Activated CD8-positive, alpha-beta T cell treated with anti-CD3 and anti-CD28 coated beads for 36 hours (primary cell): ENCODE data around the gene PCDH9. TPM values are rescaled to one million over a fixed set of nuclear protein-coding genes. Genes with fewer than 3 reads are reported as not detected.

Experiments
- ATAC-seq: fragments of 200-7000 bp; cut with Tn5 transposase; one replicate; pipeline ENCODE4 v1.10.0; 2021; ENCODE audit warnings: mild to moderate bottlenecking, moderate library complexity
- CTCF ChIA-PET: fragments of 350-600 bp; sonication (Branson Sonifier 250); formaldehyde crosslinking; loops from one replicate; lab custom pipeline; 2021; ENCODE audit warnings: antibody characterized with exemption; lab: Charles Lee
- POLR2A ChIA-PET: fragments of 350-600 bp; sonication (Branson Sonifier 250); formaldehyde crosslinking; loops from one replicate; lab custom pipeline; 2021; ENCODE audit warnings: antibody characterized with exemption; lab: Charles Lee
- DNase-seq: peaks from one replicate; pipeline ENCODE4 v3.0.0-alpha.2; 2020
- H3K27ac Mint-ChIP-seq: one replicate; pipeline ENCODE4 v1.8.0; 2021; ENCODE audit warnings: mild to moderate bottlenecking, mixed read lengths
- H3K27me3 Mint-ChIP-seq: one replicate; pipeline ENCODE4 v1.8.0; 2021; ENCODE audit warnings: mixed read lengths
- H3K36me3 Mint-ChIP-seq: one replicate; pipeline ENCODE4 v1.8.0; 2021; ENCODE audit warnings: low read depth, mixed read lengths
- H3K4me1 Mint-ChIP-seq: one replicate; pipeline ENCODE4 v1.8.0; 2021; ENCODE audit warnings: low read depth, mixed read lengths
- H3K4me3 Mint-ChIP-seq: one replicate; pipeline ENCODE4 v1.8.0; 2021; ENCODE audit warnings: mild to moderate bottlenecking, moderate library complexity, mixed read lengths
- H3K9me3 Mint-ChIP-seq: one replicate; pipeline ENCODE4 v1.8.0; 2021; ENCODE audit warnings: mixed read lengths
- CTCF ChIP-seq: fragments of 200-600 bp; IDR thresholded peaks from one replicate; pipeline ENCODE4 v1.8.0; 2022; ENCODE audit warnings: antibody characterized with exemption, mild to moderate bottlenecking
- intact Hi-C: fragments of 100-400 bp; cut with micrococcal nuclease; formaldehyde crosslinking; loops from one replicate; pipeline ENCODE4 v1.10.0; 2022
- total RNA-seq, 2 experiments: library from RNA; stranded (reverse); gene quantifications; one replicate each; pipeline ENCODE4 v1.2.3, GENCODE V29; 2021

The PCDH9 gene
- total RNA-seq, 2 experiments from 2014 or later = 0.04 to 0.14 TPM

DNA sequence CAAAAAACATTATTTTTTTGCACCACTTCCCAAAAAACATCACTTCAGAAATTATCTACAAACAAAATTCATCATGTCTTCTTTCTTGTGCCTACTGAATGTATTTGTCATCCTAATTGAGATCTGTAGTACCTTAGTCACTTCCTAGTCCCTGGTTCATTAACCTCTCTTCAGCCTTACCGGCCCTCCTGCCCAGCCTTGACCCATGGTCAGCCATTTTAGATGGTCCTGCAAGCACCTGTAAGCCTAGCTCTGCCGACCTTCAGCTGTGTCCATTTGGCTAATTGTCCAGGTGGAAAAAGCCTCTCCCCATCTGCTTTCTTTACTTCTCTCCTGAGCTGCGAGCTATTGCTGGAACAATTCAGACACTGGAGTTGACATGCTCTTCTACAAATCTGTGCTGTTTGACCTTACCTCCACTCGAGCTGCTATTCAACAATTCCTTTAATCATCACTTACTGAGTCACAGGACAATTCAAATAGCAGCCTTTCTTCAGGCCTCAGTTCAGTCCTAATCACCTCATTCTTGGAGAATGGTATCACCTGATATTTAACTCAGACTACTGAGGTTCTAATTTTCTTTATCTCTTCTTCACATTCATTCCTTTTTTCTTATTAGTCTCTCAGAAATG is 882.5 kb downstream of the PCDH9 start:
- Mint-ChIP-seq H3K27me3 (no peaks in the 10 kb centered on the region), H3K9me3 (no peaks in the 10 kb centered on the region), H3K4me3 (no peak overlapping the region), H3K27ac (no peak overlapping the region), H3K4me1 (no peaks in the 10 kb centered on the region), H3K36me3 (no peaks in the 10 kb centered on the region)
- ATAC-seq (no peak), DNase-seq (no peak)
- intact Hi-C loops = no loop called here
- no peak for TF ChIP-seq CTCF
- POLR2A ChIA-PET = no interaction called here
- CTCF ChIA-PET = no interaction called here

- CTCF ChIA-PET = interaction anchor here (0.8 kb wide), 1 partner anchor 10 kb away, joined by 3 read pairs; no protein-coding TSS in a partner anchor
- peaks cover 1% of the 10 kb centered on the region for H3K9me3 Mint-ChIP-seq
- TF ChIP-seq CTCF = no peak
- intact Hi-C loops = no loop called here
- no peak overlapping the region for H3K27ac Mint-ChIP-seq
- no peak for ATAC-seq
- DNase-seq = no peak
- no peak overlapping the region for H3K4me3 Mint-ChIP-seq
- no peaks in the 10 kb centered on the region for H3K27me3 Mint-ChIP-seq
- POLR2A ChIA-PET = no interaction called here
- no peaks in the 10 kb centered on the region for H3K4me1 Mint-ChIP-seq
- no peaks in the 10 kb centered on the region for H3K36me3 Mint-ChIP-seq
These were observed 884.2 kb downstream of the PCDH9 start for GRCh38 chr13:66345971-66346370.

GRCh38 chr13:66345518-66345810 is 884.7 kb downstream of the PCDH9 start:
- no peaks in the 10 kb centered on the region for H3K36me3 Mint-ChIP-seq
- POLR2A ChIA-PET = no interaction called here
- CTCF ChIA-PET = interaction anchor here (0.8 kb wide), 1 partner anchor 11 kb away, joined by 3 read pairs; no protein-coding TSS in a partner anchor

GRCh38 chr13:66344805-66345517 is 885.2 kb downstream of the PCDH9 start:
- no peaks in the 10 kb centered on the region for H3K36me3 Mint-ChIP-seq
- ChIA-PET CTCF (interaction anchor here (0.8 kb wide), 1 partner anchor 11 kb away, joined by 3 read pairs; no protein-coding TSS in a partner anchor), POLR2A (no interaction called here)
- no peaks in the 10 kb centered on the region for H3K4me1 Mint-ChIP-seq
- no peak overlapping the region for H3K4me3 Mint-ChIP-seq
- intact Hi-C loops = no loop called here
- TF ChIP-seq CTCF = no peak
- H3K27ac Mint-ChIP-seq = no peak overlapping the region
- no peaks in the 10 kb centered on the region for H3K27me3 Mint-ChIP-seq
- DNase-seq (no peak), ATAC-seq (no peak)
- H3K9me3 Mint-ChIP-seq = peaks cover 1% of the 10 kb centered on the region

More at GRCh38 chr13:66345518-66345810, 884.7 kb downstream of the PCDH9 start:
- H3K27me3 Mint-ChIP-seq = no peaks in the 10 kb centered on the region
- H3K4me1 Mint-ChIP-seq = no peaks in the 10 kb centered on the region
- no peak for TF ChIP-seq CTCF
- DNase-seq = no peak
- no peak for ATAC-seq
- intact Hi-C loops = no loop called here
- no peak overlapping the region for H3K27ac Mint-ChIP-seq
- peaks cover 1% of the 10 kb centered on the region for H3K9me3 Mint-ChIP-seq
- no peak overlapping the region for H3K4me3 Mint-ChIP-seq

GRCh38 chr13:66343224-66343828 is 886.8 kb downstream of the PCDH9 start:
- CTCF ChIA-PET = interaction anchor here (0.6 to 1.0 kb wide), 2 partner anchors 18 to 636 kb away, joined by 3 read pairs; no protein-coding TSS in a partner anchor

More at GRCh38 chr13:66343224-66343828, 886.8 kb downstream of the PCDH9 start:
- ATAC-seq (no peak), DNase-seq (no peak)
- Mint-ChIP-seq H3K4me3 (no peak overlapping the region), H3K9me3 (peaks cover 1% of the 10 kb centered on the region), H3K36me3 (no peaks in the 10 kb centered on the region), H3K27ac (no peak overlapping the region), H3K27me3 (no peaks in the 10 kb centered on the region), H3K4me1 (no peaks in the 10 kb centered on the region)
- TF ChIP-seq CTCF = no peak
- intact Hi-C loops = no loop called here
- POLR2A ChIA-PET = no interaction called here
